Colon (tissue), 2 donors: Measurements from ENCODE around the gene BID.

Source experiments
- FAIRE-seq: peaks from 2 replicates; lab custom pipeline; 2012; peaks lifted over from hg19 to GRCh38; lab: Jason Lieb, UNC
- donor health status: control.
- donor health status: control.

BID gene

DNA sequence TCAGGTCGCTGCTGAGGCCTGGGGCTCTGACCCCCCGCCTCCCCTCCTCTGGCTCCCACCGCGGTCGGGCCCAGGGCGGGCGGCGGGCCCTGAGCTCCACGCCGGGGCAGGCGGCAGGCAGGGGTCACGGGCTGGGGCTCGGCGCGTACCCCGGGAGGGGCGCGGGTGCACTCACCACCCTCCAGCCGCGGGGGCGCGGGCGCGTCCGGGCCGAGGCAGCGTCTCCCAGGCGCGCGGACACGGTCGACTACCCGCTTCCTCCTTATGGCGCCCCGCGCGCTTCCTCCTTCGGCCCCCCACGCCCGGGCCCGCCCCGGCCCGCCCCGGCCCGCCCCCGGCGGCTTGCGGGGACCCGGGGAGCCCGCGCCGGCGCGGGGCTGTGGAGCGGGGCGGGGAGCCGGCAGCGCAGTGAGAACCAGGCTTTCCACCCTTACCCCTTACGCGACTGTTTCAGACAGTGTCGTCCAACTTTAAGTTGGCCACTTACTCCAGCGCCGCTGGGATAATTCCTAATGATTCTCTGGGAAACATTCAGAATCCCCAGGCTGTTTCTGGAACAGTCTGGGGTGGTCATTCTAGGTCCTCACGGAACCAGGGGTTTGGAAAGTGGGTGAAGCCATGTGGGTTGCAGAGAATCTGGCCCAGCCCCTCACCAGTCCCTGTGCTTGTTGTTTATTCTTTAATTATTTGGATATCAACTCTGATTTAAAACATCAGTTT, at the start of gene BID:
Gene BID, minus strand, starts transcription at position 264 of the 720 bp plus-strand sequence. CDS start 24,353 bp downstream, outside the sequence.
- FAIRE-seq: no peak

DNA sequence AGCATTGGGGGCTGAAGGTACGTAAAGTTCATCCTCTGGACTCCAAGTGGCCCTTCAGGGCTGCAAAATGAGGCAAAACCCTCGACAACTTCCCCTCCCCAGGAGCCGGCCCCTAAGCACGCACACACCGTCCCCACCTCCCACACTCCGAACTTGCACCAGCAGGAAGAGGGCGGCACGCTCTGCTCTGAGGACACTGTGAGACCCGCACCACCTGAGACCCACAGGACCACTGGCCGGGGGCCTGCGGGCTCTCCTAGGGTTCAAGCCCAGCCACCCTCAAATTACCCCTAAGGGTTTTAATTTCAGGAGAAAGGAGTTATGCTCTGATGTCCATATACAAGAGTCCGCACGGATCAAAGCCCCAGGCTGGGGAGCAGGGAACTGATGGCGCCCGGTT, 49.7 kb upstream of the BID start:
- FAIRE-seq: no peak

DNA sequence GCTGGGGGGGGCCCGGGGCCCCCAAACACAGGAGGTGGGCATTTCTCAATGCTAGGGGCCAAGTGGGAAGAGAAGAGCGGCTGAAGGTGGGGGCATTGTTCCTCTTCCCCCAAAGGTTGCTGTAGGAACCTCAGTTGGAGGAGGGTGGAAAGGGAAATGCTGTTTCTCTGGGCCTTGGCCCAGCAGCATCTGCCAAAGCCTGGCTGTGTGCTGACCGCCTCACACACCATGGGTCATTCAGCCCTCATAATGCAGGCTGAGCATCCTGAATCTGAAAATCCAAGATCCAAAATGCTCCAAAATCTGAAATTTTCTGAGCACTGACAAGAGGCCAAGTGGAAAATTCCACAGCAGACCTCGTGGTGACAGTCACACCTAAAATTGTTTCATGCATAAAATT, 49.0 kb upstream of the BID start:
- no peak for FAIRE-seq

DNA sequence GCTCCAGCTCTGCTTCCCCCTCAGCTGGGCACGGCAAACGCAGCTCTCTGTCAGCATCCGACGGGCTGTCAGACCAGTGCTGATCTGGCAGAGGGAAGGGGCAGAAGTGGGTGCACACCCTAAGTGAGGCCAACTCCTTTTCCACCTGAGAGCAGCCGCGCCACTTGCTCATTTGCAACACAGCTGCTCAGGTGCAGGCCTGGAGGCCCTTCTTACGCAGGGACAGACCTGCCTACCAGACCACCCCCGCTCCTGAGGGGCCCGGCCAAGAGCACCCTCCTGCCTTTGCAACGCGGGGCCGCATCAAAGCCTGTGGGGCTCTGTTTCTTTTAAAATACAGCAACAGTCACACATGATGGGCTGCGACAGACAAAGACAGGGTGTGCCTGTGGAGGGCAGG, 47.8 kb upstream of the BID start:
- FAIRE-seq: no peak

DNA sequence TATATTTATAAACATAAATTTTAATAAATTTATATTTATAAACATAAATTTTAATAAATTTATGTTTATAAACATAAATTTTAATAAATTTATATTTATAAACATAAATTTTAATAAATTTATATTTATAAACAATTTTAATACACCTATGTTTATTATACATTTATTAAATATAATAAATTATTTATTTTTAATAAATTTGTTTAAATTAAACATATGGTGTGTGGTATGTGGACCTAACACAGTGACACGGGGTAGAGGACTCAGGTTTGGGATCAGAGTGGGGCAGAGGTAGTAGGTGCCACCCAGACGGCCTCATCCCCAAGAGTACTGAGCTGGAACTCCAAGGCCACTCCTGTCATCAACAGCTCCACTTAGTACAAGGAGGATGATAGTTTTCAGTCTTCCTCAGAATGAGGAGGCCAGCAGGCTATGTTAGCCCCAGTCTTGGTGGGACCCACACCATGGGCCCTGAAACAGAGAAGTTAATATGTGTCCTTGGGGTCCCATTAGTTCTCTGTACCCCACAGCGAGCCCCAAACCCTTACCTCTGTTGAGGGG, 46.7 kb upstream of the BID start:
- peak; percentile 100 for FAIRE-seq

DNA sequence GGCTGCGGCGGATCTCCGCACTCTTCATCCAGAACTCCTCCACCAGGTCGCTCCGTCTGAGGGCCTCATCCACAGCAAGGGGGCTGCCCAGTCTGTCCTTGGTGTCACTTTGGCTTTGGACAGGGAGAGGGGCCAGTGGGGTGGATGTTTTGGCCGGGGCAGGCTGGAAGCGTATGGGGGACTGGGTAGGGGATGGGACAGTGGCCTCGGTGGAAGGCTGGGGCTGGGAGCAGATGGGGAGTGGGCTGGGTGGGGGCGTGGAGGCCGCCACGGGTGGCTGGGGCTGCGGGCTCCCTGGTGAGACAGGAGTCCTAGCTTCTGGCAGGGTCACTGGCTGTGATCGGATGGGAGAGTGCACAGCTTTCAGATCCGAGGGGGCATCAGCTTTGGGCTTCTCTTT, 44.4 kb upstream of the BID start:
- FAIRE-seq: no peak

DNA sequence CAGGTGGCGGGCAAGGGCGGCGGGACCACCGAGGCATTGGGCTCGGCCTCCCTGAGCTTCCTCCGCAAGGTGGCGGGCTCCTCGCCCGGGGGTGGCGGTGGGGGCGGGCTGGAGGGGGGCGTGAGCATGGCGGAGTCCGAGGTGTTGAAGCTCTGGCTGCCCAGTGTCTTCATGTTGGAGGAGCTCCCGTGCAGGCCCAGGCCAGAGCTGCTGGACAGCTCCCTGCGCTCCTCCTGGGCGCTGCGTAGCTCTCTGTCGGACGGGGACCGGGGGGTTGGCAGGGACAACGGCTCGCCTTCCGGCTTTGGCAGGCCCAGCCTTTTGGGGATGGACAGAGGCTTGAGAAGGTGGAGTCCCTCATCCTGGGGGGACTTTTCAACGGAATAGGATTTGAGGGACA, 43.9 kb upstream of the BID start:
- FAIRE-seq: no peak

DNA sequence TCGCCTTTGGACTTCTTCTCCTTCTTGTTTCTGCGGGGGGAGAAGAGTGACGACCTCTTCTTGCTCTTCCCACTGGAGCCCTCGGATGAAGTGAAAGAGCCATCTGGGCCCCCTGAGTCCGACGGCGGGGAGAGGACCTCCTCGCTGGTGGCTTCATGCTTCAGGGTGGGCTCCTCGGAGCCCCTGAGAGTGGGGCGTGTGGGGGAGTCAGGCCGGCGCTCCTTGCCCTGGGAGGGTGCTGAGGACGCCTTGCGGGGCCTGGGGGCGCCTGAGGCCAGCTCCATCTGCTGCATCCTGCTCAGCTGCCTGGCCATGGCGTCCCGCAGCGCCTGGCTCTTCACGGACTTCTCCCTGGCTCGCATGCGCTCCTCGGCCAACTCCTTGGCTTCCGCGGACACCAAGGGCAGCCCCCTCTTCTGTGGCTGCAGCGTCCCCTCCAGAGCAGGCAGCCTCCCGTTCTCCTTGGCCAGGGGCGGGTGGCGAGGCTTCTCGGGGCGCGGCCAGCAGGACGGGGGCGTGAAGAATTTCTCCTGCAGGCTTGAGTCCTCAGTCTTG, 43.3 kb upstream of the BID start:
- no peak for FAIRE-seq

DNA sequence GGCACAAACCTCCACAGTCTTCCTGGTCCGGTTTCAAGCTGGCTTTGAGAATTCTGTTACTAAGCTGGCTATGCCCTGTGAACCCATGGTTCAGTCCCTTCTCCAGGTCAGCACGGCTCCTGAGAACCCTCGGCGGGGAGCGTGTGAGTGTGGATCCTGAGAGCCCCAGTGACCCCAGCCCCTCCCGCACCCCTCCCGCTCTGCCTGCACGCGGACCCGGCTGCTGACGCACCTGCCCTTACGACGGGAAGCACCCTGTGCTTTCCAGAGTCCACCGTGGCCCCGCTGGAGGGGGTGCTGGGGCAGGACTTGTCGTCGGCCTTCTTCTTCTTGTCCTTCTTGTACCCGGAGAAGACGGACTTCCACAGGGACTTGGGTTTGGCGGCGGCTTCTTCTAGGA, 42.8 kb upstream of the BID start:
- FAIRE-seq: no peak

DNA sequence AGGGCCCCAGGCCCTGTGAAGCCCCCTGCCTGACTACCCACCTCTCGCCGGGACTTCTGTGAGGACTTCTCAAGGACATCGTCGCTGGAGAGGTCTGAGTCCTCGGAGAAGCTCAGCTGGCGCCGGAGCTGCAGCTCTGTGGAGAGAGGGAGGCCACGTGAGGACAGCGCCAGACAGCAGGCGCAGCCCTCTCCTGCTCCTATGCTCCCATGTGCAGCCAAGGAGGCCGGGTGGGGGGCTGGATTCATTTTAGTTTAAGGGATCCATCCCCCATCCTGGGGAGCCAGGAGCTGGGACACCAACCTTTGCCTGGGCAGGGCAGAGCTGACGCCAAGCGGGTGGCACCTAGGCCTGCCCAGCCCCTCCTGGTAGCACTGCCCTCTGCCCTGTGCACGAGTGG, 42.4 kb upstream of the BID start:
- no peak for FAIRE-seq

DNA sequence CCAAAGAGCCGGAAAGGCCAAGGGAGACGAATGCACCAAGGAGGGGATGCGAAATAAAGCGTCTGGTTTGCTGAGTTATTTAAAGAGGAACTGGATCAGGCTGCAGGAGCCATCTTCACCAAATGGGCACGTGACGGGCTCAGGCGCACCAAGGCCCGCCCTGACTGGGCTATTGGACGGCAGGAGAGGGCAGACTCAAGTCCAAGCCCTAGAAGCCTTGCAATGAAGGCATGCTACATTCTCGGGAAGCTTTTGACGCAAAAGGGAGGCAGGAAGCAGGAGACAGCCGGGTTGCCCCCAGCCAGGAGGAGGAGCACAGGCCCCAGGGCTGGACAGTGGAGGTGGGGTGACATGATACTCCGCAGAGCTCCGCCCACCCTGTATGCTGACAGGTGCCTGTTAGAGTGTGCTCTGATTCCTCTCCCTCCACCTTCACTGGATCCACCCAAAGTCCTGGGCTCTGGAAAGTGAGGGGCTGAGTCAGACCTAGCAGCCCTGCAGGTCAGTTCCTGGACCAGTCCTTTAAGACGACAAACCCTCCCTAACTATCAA, 41.5 kb upstream of the BID start:
- no peak for FAIRE-seq

DNA sequence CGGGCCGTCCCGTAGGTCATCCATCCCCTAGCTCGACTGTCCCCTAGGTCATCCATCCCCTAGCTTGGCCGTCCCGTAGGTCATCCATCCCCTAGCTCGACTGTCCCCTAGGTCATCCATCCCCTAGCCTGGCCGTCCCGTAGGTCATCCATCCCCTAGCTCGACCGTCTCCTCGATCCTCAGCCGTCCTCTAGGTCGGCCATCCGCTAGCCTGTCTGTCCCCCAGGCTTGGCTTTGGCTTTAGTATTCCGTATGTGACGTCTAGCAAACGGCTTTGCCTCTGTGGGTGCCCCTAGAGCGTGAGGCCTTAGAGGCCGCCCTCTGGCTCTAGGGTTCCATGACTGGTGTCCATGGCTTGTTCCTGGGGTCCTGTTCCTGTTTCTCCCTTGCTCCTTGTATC, 40.6 kb upstream of the BID start:
- no peak for FAIRE-seq

DNA sequence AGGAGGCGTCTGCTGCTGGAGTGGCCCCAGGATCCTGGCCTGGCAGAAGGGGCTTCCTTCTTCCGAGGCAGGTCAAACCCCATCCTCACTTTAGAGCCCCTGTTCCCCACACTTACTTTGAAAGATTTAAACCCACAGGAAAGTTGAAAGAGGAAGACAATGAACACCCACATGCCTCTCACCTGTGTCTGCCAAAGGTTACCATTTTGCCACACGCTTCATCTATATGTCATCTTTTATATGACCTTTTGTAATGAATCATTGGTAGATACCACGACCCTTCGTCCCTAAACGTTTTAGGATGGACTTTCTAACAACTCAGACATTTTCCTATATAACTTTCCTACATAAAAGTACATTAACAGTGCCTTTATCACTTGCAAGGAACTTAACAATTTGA, 39.8 kb upstream of the BID start:
- FAIRE-seq: no peak

DNA sequence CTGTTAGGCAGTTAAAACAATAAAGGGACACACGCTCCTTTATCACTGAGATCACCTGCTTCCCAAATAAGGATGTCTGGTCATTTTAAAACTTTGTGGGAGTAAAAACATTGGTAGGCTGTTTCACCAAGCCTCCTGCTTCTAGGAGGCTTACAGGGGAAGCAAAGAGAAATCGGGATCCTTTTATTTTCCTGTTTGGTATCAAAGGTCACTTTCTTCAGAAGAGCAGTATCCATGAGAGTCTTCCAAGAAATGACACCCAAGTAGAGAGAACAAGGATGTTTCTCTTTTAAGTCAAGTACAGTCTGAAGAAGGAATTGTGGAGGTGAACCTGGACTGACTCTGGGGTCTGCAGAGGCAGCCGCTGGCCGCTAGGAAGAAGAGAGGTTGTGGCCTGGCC, 36.9 kb upstream of the BID start:
- FAIRE-seq: no peak

DNA sequence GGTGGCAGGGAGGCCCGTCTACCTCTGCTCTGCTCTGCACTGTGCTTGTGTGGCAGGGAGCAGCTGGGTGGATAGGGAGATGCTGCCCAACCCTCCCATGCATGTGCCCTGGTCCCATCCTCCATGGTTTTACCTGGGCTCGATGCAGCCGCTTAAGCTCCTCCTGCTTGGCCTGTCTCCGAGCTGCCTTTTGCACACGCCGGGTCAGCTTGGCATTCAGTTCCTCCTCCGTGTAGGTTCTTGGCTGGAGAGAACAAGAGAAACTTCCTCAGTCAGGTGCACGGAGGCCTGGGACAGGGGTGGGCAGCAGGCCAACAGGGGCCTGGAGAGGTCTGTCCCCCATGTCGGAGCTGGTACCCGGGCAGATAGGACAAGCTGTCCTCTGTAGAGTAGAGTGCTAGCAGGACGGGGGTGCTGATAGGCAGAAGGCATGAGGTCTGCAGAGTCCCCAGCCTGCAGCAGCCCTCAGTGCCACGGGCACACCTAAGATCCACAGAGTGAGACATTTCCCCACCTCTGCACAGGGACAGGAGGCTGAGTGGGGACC, 36.4 kb upstream of the BID start:
- no peak for FAIRE-seq

DNA sequence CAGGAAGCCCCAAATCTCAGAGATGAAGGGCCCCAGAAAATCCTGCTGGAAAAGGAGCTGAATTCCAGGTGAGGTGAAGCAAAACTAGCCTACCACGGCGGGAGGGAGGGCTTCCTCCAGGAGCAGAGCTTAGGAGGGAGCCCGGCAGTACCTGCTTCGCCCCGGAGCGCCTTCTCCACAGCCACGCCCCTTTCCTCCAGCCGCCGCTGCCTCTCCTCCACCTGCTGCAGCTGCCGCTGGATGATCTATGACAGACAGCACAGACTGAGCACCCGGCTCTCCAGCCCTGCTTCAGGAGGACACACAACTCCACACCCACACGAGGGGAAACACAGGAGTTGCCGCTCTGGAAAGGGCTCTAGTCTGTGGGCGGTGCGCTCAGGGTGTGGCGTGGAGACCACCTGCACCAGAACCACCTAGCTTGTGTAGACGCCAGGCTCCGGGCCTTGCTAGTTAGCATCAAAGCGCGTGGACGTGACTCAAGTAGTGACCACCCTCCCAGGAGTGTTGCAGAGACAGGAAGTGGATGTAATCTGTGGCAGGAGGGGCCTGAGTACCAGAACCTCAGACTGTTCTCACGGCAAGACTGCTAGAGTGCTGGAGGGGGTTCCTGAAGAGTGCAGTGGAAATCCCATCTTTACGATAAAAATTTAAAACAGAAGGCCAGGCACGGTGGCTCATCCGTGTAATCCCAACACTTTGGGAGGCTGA, 34.6 kb upstream of the BID start:
- FAIRE-seq: no peak

DNA sequence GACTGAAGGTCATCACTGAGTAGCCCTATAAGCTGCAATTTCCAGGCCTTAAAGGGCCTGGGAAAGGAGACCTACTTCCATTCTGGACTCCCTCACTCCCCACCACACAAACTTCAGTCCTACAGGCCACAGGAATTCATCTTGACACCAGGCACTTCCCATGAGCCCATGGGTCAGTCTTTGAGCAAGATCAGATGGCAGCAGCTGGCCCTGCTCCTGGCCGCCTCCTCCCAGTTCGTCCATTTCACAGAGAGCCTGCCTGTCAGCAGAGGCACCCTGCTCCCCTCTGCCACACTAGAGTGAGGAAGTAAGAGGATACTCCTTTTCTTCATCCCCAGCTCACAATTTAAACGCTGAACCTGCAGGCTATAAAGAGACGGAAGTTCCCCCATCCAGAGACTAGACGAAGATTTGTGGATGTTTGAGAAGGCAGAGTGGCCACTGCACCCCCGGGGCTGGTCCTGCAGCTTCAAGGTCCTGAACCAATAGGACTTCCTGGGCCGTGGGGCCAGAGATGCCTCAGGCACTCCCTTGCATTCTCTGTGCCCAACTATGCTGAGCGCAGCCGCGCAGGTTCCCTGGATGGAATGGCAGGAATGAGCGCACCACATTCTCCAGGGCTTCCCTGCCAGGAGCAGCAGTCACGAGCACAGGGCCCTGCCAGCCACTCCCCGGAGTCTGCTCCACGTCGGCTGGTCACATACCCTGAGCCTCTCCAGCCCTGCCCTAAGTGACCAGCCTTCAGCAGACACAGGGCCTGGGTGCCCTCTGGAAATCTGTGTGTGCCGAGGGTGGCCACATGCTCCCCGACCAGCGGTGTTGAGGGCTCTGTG, 33.5 kb upstream of the BID start:
- no peak for FAIRE-seq

DNA sequence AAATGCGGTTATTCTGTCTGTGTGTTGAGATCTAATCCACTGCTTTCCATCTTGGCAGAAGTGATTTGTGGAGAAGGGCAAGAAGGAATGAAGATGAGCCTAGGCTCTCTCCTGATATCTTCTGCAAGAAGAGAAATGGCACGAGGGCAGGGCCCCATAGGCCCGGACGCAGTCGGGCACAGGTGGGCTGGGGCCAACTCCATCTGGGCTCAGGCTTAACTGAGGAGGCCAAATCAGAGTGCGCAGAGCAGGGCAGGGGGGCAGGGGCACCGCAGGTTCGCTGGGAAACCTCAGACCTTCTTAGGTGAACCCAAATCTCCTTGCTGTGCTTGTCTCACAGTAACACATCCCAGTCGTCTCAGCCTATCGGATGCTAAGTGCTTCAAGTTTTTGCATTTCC, 32.8 kb upstream of the BID start:
- FAIRE-seq: no peak

DNA sequence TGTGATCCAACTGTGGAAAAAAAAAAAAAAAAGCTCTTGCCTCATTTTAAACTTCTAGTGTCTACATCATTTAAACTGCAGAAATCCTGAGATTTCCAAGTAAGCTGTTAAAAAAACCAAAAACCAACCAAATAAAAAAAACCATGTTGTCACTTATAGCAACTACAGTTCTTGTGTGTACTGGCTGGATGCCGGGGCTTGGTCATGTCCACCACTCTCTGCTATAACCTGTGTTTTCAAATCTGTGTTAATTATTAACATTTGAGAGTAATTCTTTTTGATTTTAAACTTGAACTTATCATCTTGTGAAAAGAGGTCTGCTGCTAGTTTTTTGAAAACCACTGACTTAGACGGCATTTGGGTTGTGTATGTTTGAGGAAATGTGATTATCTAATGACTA, 32.2 kb upstream of the BID start:
- FAIRE-seq: no peak

DNA sequence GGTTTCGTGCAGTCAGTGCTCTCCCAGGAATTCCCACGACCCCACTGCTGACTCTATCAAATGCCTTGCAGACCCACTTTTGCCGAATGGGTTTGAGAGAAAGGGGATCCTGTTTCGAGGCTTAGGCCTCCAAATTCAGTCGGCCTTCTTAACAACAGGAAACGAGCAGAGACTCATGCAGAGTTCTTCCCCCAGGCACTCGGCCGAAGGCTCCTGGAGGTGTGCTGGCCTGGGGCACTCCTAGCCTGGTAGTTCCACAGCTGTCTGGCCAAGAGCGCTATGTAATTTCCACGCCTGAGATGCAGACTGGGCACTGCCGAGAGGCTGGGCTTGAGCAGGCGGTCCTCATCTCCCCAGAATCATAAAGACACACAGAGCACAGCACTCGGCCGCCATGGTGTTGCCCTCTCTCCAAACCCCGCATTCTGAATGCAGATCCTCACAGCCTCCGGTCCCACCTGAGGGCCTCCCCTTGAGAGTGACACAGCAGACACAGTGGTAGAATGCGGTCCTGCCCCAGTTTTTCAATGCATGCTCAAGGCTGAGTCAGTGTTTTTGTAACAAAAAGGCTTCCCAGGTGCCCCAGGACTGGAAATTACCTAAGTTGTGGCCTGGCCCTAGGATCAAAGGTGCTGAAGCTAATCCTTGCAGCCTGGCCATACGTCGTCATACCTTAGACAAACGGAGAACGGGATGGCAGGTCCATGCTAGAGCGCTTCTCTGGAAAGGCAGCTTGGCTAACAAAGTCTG, 30.2 kb upstream of the BID start:
- FAIRE-seq: no peak

DNA sequence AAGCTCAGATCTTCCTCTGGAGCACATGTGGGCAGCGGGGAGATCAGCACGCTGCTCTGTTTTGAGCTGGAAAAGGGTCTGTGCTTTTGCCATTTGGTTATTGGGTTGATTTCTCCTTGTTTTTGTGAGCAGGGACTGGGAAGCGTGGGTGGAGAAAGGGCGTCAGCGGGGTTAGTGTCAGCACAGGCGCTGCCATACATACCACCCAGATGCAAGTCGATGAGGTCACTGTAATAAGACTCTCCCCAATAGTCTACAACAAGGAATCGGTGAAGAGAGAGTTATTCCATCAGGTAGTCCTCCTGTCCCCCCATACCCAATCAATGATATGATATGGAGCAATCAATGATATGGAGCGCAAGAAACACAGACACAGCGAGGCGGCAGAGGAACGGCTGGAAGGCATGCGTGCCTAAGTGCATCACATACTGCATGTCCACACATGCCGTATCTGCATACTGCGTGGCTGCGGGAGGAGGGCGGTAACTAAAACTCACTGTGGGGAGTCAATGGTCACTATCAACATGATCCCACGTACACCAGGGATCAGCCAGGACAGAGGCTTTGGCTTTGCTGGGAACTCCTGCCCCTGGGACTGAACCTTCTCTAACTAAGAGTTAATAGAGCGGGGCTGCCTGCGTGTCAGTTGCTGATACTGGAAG, 29.5 kb upstream of the BID start:
- FAIRE-seq: no peak
